ENCODE data around the gene PFKFB3.

Gene PFKFB3

DNA sequence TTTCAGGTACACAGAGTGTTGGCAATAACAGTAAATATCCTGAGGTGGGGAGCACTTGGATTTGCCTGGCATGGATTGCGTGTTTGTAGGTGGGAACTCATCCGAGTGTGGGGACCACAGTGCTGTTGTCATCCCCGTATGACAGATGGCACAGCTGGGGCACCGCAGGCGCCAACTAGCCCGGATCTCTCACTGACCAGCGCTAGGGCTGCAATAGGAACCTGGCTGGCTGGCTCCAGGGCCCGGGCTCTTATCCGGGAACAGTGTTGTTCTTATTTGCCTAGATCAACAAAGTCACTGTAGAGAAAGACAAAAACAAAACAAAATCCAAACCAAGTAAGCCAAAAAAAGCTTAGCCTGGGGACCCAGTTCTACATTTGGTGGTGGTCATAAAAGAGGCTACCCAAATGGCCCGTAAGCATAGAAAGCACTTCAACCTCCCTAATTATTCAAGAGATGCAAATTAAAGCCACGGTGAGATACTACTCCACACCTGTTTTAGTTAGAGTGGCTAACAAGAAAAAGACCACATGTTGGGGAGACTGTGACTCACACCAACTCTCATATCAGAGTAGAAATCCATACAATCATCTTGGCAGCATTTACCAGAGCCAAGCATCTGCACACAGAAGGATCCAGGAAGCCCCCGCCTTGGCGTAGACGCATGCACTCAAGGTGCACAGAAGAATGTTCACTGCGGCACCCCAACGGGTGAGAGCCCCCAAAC, 27.2 kb upstream of the PFKFB3 start:
- Histone ChIP-seq H3K9me2 (replicated peaks; ENCODE audit: insufficient read depth, low read length) (no peaks in the 10 kb centered on the region), H4K20me1 (ENCODE audit: low read depth, low read length) (no peaks in the 10 kb centered on the region), H3K79me2 (ENCODE audit: insufficient read depth, low read length) (peaks cover 57% of the 10 kb centered on the region), H3K9ac (ENCODE audit: low read length) (no peak overlapping the region), H3K4me2 (ENCODE audit: low read depth, low read length, poor library complexity, severe bottlenecking) (no peak overlapping the region), H3K36me3 (ENCODE audit: low read length) (no peaks in the 10 kb centered on the region), H2AFZ (ENCODE audit: low read depth, low read length, severe bottlenecking) (no peak overlapping the region), H3K27me3 (ENCODE audit: low read length) (no peaks in the 10 kb centered on the region), H3K9me3 (ENCODE audit: insufficient read depth, low read length) (no peaks in the 10 kb centered on the region), H3K27ac (ENCODE audit: low read depth, low read length) (no peak overlapping the region), H3K4me3 (ENCODE audit: insufficient read depth, low read length, poor library complexity, severe bottlenecking) (no peak overlapping the region), H3F3A (ENCODE audit: insufficient read depth) (no peaks in the 10 kb centered on the region)
- TF ChIP-seq EZH2phosphoT487 (conservative IDR thresholded peaks at IDR 0.05; ENCODE audit: low read length): no peak

- H3K36me3 ChIP-seq (ENCODE audit: low read length): no peaks in the 10 kb centered on the region
- H3K79me2 ChIP-seq (ENCODE audit: insufficient read depth, low read length): peaks cover 44% of the 10 kb centered on the region
- H4K20me1 ChIP-seq (ENCODE audit: low read depth, low read length): no peaks in the 10 kb centered on the region
- no peaks in the 10 kb centered on the region for H3K9me2 ChIP-seq (replicated peaks; ENCODE audit: insufficient read depth, low read length)
- H3K9me3 ChIP-seq (ENCODE audit: insufficient read depth, low read length): no peaks in the 10 kb centered on the region
- no peak overlapping the region for H3K9ac ChIP-seq (ENCODE audit: low read length)
- H3K27ac ChIP-seq (ENCODE audit: low read depth, low read length): no peak overlapping the region
- H3F3A ChIP-seq (ENCODE audit: insufficient read depth): no peaks in the 10 kb centered on the region
- no peak overlapping the region for H3K4me2 ChIP-seq (ENCODE audit: low read depth, low read length, poor library complexity, severe bottlenecking)
- H3K27me3 ChIP-seq (ENCODE audit: low read length): no peaks in the 10 kb centered on the region
- H3K4me3 ChIP-seq (ENCODE audit: insufficient read depth, low read length, poor library complexity, severe bottlenecking): no peak overlapping the region
- TF ChIP-seq EZH2phosphoT487 (conservative IDR thresholded peaks at IDR 0.05; ENCODE audit: low read length): no peak
- TF ChIP-seq, protein P1, sequence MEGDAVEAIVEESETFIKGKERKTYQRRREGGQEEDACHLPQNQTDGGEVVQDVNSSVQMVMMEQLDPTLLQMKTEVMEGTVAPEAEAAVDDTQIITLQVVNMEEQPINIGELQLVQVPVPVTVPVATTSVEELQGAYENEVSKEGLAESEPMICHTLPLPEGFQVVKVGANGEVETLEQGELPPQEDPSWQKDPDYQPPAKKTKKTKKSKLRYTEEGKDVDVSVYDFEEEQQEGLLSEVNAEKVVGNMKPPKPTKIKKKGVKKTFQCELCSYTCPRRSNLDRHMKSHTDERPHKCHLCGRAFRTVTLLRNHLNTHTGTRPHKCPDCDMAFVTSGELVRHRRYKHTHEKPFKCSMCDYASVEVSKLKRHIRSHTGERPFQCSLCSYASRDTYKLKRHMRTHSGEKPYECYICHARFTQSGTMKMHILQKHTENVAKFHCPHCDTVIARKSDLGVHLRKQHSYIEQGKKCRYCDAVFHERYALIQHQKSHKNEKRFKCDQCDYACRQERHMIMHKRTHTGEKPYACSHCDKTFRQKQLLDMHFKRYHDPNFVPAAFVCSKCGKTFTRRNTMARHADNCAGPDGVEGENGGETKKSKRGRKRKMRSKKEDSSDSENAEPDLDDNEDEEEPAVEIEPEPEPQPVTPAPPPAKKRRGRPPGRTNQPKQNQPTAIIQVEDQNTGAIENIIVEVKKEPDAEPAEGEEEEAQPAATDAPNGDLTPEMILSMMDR (IDR thresholded peaks at IDR 0.05; ENCODE audit: insufficient read depth, low read length, poor library complexity, severe bottlenecking): no peak
- H2AFZ ChIP-seq (ENCODE audit: low read depth, low read length, severe bottlenecking): no peak overlapping the region
These were observed 26.0 kb upstream of the PFKFB3 start for GRCh38 chr10:6176691-6177231.

DNA sequence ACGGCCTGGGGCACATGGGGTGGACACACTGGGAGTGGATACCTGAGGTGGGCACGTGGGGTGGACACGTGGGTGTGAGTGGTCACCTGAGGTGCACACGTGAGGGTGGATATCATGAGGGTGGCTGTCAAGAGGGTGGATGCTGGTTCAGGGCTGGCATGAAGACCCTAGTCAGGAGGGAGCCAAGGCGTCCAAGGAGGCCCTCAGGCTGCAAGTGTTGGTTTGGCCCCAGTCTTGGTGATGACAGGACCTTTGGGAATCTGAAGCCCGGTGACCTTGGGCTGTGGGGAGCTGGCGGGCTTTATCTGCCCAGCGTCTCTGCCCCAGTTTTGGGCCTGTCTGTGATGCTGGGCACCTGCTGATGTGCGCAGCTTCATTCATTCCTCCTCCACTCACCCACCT, 24.9 kb upstream of the PFKFB3 start:
- Histone ChIP-seq H4K20me1 (ENCODE audit: low read depth, low read length) (no peaks in the 10 kb centered on the region), H3K79me2 (ENCODE audit: insufficient read depth, low read length) (peaks cover 34% of the 10 kb centered on the region; the same call in 1 of the 2 replicates)

More for the DNA sequence above, 24.9 kb upstream of the PFKFB3 start:
- no peak for TF ChIP-seq EZH2phosphoT487 (conservative IDR thresholded peaks at IDR 0.05; ENCODE audit: low read length)
- TF ChIP-seq, protein P1 (IDR thresholded peaks at IDR 0.05; ENCODE audit: insufficient read depth, low read length, poor library complexity, severe bottlenecking): no peak
- no peak overlapping the region for H2AFZ ChIP-seq (ENCODE audit: low read depth, low read length, severe bottlenecking)
- H3K4me3 ChIP-seq (ENCODE audit: insufficient read depth, low read length, poor library complexity, severe bottlenecking): no peak overlapping the region
- H3K9me2 ChIP-seq (replicated peaks; ENCODE audit: insufficient read depth, low read length): no peaks in the 10 kb centered on the region
- no peak overlapping the region for H3K27ac ChIP-seq (ENCODE audit: low read depth, low read length)
- no peak overlapping the region for H3K9ac ChIP-seq (ENCODE audit: low read length)
- H3K36me3 ChIP-seq (ENCODE audit: low read length): no peaks in the 10 kb centered on the region
- H3K4me2 ChIP-seq (ENCODE audit: low read depth, low read length, poor library complexity, severe bottlenecking): no peak overlapping the region
- no peaks in the 10 kb centered on the region for H3K9me3 ChIP-seq (ENCODE audit: insufficient read depth, low read length)
- H3F3A ChIP-seq (ENCODE audit: insufficient read depth): no peaks in the 10 kb centered on the region
- H3K27me3 ChIP-seq (ENCODE audit: low read length): no peaks in the 10 kb centered on the region

All from SU-DHL-6 (cell line).